Measurements from ENCODE around the gene ADAM22.

The ADAM22 gene

GRCh38 chr7:87959336-87959735 lies 25.3 kb downstream of the ADAM22 start:
- no peak for DNase-seq

GRCh38 chr7:87960239-87960638 lies 26.2 kb downstream of the ADAM22 start:
- no peak for DNase-seq

- no peak for DNase-seq
Measured at GRCh38 chr7:87961754-87962153, 27.7 kb downstream of the ADAM22 start.

GRCh38 chr7:87966271-87966670 lies 32.2 kb downstream of the ADAM22 start:
- DNase-seq = no peak

- no peak for DNase-seq
Measured at GRCh38 chr7:87968021-87968420, 34.0 kb downstream of the ADAM22 start.

GRCh38 chr7:87982116-87982515 lies 48.1 kb downstream of the ADAM22 start:
- DNase-seq = no peak

GRCh38 chr7:87984088-87984487 lies 50.0 kb downstream of the ADAM22 start:
- no peak for DNase-seq

- no peak for DNase-seq
Measured at GRCh38 chr7:87993269-87993668, 59.2 kb downstream of the ADAM22 start.

- DNase-seq = no peak
Measured at GRCh38 chr7:87999261-87999660, 65.2 kb downstream of the ADAM22 start.

GRCh38 chr7:88001744-88002530 lies 67.9 kb downstream of the ADAM22 start:
- DNase-seq = no peak

GRCh38 chr7:88002617-88003016 lies 68.6 kb downstream of the ADAM22 start:
- no peak for DNase-seq

GRCh38 chr7:88003581-88003980 lies 69.5 kb downstream of the ADAM22 start:
- no peak for DNase-seq

- DNase-seq = no peak
Measured at GRCh38 chr7:88005191-88005590, 71.1 kb downstream of the ADAM22 start.

- no peak for DNase-seq
Measured at GRCh38 chr7:88009651-88010050, 75.6 kb downstream of the ADAM22 start.

GRCh38 chr7:88012086-88012485 lies 78.0 kb downstream of the ADAM22 start:
- DNase-seq = no peak

GRCh38 chr7:88013981-88014380 lies 79.9 kb downstream of the ADAM22 start:
- DNase-seq = no peak

- no peak for DNase-seq
Measured at GRCh38 chr7:88014581-88014980, 80.5 kb downstream of the ADAM22 start.

- no peak for DNase-seq
Measured at GRCh38 chr7:88015309-88015708, 81.3 kb downstream of the ADAM22 start.

GRCh38 chr7:88018501-88018900 lies 84.5 kb downstream of the ADAM22 start:
- DNase-seq = no peak

- no peak for DNase-seq
Measured at GRCh38 chr7:88020953-88021665, 87.1 kb downstream of the ADAM22 start.

GRCh38 chr7:88027724-88028123 lies 93.7 kb downstream of the ADAM22 start:
- no peak for DNase-seq

- no peak for DNase-seq
Measured at GRCh38 chr7:88034083-88034695, 100.1 kb downstream of the ADAM22 start.

GRCh38 chr7:88037050-88037449 lies 103.0 kb downstream of the ADAM22 start:
- no peak for DNase-seq

- no peak for DNase-seq
Measured at GRCh38 chr7:88040694-88041093, 106.6 kb downstream of the ADAM22 start.

Measured in GDM1 (cell line).